OCI-LY3 (cell line): ENCODE data around the gene ABCC8.

Experiments
- H2AFZ ChIP-seq: fragments of 200-600, 300-600 bp; shearing (Covaris generic); 2 replicates; pipeline ENCODE4 v1.6.0; 2014; ENCODE audit warnings: antibody characterized with exemption, low read depth, low read length
- H3K27ac ChIP-seq: fragments of 200-600, 300-600 bp; sonication (generic); 2 replicates; pipeline ENCODE4 v1.5.1; 2014; ENCODE audit warnings: mild to moderate bottlenecking, low read length, moderate library complexity, mixed read lengths
- H3K27me3 ChIP-seq: fragments of 200-600, 300-600 bp; sonication (generic); 2 replicates; pipeline ENCODE4 v1.6.1; 2014; ENCODE audit warnings: low read depth, low read length, mixed read lengths
- H3K36me3 ChIP-seq: fragments of 200-600, 300-600 bp; sonication (generic); replicated peaks from 2 replicates; pipeline ENCODE3; 2014; ENCODE audit warnings: low read depth, low read length, mixed read lengths
- H3K4me1 ChIP-seq: fragments of 300-600, 200-600 bp; sonication (generic); 2 replicates; pipeline ENCODE4 v1.6.1; 2014; ENCODE audit warnings: low read length, mixed read lengths
- H3K4me2 ChIP-seq: fragments of 200-600, 300-600 bp; sonication (generic); 2 replicates; pipeline ENCODE4 v1.6.1; 2014; ENCODE audit warnings: low read length, mixed read lengths
- H3K4me3 ChIP-seq: fragments of 300-600, 200-600 bp; sonication (generic); 2 replicates; pipeline ENCODE4 v1.5.1; 2014; ENCODE audit warnings: antibody characterized with exemption, mild to moderate bottlenecking, low read length, moderate library complexity
- H3K79me2 ChIP-seq: fragments of 300-600, 200-600 bp; shearing (Covaris generic); 2 replicates; pipeline ENCODE4 v1.6.1; 2014; ENCODE audit warnings: mild to moderate bottlenecking, low read length, mixed read lengths
- H3K9ac ChIP-seq: fragments of 300-600, 200-600 bp; shearing (Covaris generic); 2 replicates; pipeline ENCODE4 v1.6.0; 2014; ENCODE audit warnings: mild to moderate bottlenecking, low read length, moderate library complexity
- H3K9me3 ChIP-seq: fragments of 200-600, 300-600 bp; shearing (Covaris generic); 2 replicates; pipeline ENCODE4 v1.6.1; 2014; ENCODE audit warnings: low read length, mixed read lengths; ENCODE audit not compliant: insufficient read depth
- H4K20me1 ChIP-seq: fragments of 200-600, 300-600 bp; sonication (generic); 2 replicates; pipeline ENCODE4 v1.6.1; 2016; ENCODE audit warnings: low read length, mixed read lengths; ENCODE audit not compliant: insufficient read depth
- EZH2phosphoT487 ChIP-seq: fragments of 200-600 bp; shearing (Covaris generic); IDR thresholded peaks from 2 replicates; pipeline ENCODE4 v1.6.1; 2018; ENCODE audit warnings: antibody characterized with exemption, mixed run types, low read depth
- TF ChIP-seq, protein P1 (sequence below): fragments of 200-600, 300-600 bp; sonication (generic); IDR thresholded peaks from 2 replicates; pipeline ENCODE4 v1.5.1; 2014; ENCODE audit warnings: antibody characterized with exemption, low read length, low read depth

The ABCC8 gene

DNA sequence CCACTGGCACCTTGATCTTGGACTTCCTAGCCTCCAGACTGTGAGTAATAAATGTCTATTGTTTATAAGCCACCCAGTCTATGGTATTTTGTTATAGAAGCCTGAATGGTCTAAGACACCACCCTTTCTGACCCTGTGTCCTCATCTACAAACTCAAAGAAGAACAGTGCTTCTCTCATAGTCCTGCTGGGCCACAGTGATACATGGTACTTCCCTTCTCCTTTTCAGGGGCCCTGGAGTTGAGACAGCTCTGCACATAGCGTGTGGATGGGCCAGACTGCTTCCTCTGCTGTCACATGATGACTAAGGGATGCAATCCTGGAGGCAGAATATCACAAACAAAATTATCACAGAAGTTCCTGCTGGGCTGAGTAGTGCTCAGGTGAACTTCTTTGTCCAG, 93.2 kb downstream of the ABCC8 start:
- no peak overlapping the region for H3K27ac ChIP-seq
- H3K27me3 ChIP-seq: peaks cover 37% of the 10 kb centered on the region
- H3K9me3 ChIP-seq: 0 out of 2 replicates have a peak, but pooled peaks cover 2% of the 10 kb centered on the region
- no peak overlapping the region for H2AFZ ChIP-seq
- H3K4me1 ChIP-seq: no peaks in the 10 kb centered on the region
- TF ChIP-seq EZH2phosphoT487: no peak
- TF ChIP-seq, protein P1, sequence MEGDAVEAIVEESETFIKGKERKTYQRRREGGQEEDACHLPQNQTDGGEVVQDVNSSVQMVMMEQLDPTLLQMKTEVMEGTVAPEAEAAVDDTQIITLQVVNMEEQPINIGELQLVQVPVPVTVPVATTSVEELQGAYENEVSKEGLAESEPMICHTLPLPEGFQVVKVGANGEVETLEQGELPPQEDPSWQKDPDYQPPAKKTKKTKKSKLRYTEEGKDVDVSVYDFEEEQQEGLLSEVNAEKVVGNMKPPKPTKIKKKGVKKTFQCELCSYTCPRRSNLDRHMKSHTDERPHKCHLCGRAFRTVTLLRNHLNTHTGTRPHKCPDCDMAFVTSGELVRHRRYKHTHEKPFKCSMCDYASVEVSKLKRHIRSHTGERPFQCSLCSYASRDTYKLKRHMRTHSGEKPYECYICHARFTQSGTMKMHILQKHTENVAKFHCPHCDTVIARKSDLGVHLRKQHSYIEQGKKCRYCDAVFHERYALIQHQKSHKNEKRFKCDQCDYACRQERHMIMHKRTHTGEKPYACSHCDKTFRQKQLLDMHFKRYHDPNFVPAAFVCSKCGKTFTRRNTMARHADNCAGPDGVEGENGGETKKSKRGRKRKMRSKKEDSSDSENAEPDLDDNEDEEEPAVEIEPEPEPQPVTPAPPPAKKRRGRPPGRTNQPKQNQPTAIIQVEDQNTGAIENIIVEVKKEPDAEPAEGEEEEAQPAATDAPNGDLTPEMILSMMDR: no peak
- no peak overlapping the region for H3K4me3 ChIP-seq
- no peak overlapping the region for H3K4me2 ChIP-seq
- no peak overlapping the region for H3K9ac ChIP-seq
- H4K20me1 ChIP-seq: peaks cover 11% of the 10 kb centered on the region
- H3K79me2 ChIP-seq: no peaks in the 10 kb centered on the region
- H3K36me3 ChIP-seq: no peaks in the 10 kb centered on the region

DNA sequence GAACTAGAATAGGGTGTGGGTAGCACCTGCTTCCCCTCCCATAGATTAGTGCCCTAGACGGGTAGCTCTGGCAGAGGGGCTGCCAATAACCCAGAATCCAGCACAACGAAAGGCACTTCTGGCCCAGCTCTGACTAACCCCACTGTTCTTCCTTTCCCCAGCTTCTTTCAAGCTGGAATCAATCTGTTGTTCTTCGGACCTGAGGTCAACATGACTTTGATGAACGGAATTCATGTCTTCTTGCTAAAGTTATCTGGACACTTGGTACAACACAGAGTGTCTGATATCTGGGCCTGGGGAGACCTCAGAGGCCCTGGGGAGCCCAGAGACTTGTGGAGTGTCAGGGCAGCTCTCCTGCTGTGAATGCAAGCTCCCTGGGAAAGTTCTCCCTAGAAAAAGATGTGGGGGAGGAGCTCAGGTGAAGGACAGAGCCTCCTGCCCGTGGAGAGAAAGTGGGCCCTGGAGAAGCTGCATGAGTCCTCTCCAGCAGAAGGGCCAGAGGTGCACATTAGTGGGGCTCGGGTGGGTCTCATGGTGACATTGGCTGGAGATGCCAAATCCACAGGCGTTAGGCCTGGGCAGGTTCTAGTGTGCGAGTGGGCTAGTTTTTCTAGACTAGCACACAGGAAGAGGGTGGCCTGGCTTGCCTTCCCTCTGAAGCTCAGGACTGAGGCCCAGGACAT, 94.5 kb downstream of the ABCC8 start:
- Histone ChIP-seq H3K9ac (no peak overlapping the region), H2AFZ (no peak overlapping the region), H3K4me2 (no peak overlapping the region), H3K9me3 (0 out of 2 replicates have a peak, but pooled peaks cover 2% of the 10 kb centered on the region), H3K4me3 (no peak overlapping the region), H3K27ac (no peak overlapping the region), H3K4me1 (no peaks in the 10 kb centered on the region), H3K27me3 (peaks cover 47% of the 10 kb centered on the region), H4K20me1 (peaks cover 11% of the 10 kb centered on the region), H3K36me3 (no peaks in the 10 kb centered on the region), H3K79me2 (no peaks in the 10 kb centered on the region)
- TF ChIP-seq, protein P1: no peak
- no peak for TF ChIP-seq EZH2phosphoT487

DNA sequence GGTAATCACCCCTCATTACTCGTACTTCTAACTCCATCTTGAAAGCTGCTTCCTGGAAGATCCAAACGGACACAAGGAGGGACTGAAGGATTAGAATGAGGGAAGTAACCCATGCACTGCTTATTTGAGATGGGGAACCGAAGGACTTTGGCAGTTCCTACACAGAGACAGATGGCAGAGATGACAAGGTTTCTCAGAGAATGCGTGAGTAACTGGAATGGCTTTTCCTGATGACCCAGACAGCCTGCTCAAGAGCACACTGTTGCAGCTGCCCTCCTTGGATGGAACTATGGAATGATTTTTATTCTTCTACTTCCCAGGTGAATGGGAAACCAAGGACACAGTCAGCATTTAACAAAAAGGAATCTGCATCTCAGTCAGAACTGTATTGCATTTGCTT, 95.5 kb downstream of the ABCC8 start:
- Histone ChIP-seq H3K9me3 (0 out of 2 replicates have a peak, but pooled peaks cover 2% of the 10 kb centered on the region), H3K9ac (no peak overlapping the region), H2AFZ (no peak overlapping the region), H4K20me1 (peaks cover 11% of the 10 kb centered on the region), H3K4me3 (no peak overlapping the region), H3K4me1 (no peaks in the 10 kb centered on the region), H3K4me2 (no peak overlapping the region), H3K27ac (no peak overlapping the region), H3K27me3 (peaks cover 47% of the 10 kb centered on the region), H3K36me3 (no peaks in the 10 kb centered on the region), H3K79me2 (no peaks in the 10 kb centered on the region)
- no peak for TF ChIP-seq EZH2phosphoT487
- TF ChIP-seq, protein P1: no peak

DNA sequence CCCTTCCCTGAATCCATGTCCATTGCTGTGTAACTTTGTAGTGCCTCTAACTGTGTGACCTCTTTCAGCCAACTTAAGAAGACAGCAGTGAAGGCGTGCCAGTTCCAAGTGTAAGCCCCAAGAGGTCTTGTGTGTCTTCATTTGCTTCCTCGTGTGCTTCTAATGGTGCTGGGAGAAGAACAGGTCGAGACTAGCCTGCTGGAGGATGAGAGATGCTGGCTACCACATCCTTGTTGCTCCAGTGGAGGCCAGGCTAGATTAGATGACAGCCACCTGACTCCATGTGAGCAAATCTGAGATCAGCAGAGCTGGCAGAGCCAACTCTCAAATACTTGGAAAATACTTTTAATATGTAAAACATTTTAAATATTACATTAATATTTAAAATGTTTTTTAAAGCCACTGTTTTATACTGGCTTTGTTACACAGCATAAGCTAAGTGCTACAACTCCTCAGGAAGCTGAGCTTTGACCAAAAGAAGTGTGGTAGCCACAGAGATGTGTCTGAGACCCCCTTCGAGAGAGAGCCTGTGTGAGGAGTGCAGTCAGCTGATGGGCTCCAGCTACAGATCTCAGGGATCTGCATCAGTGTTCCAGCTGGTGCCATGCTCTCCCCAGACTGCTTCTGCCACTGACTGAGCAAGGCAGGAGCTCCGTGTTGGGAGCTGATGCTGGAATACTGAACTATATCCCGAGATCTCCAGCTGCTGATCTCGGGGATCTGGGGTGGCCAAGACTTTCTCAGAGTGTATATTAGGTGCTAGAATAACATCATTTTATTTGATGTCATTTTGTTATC, 97.1 kb downstream of the ABCC8 start:
- no peak overlapping the region for H3K4me2 ChIP-seq
- H3K79me2 ChIP-seq: no peaks in the 10 kb centered on the region
- TF ChIP-seq, protein P1: no peak
- TF ChIP-seq EZH2phosphoT487: no peak
- H2AFZ ChIP-seq: no peak overlapping the region
- H4K20me1 ChIP-seq: peaks cover 10% of the 10 kb centered on the region
- H3K4me1 ChIP-seq: no peaks in the 10 kb centered on the region
- no peak overlapping the region for H3K9ac ChIP-seq
- 0 out of 2 replicates have a peak, but pooled peaks cover 2% of the 10 kb centered on the region for H3K9me3 ChIP-seq
- peaks cover 46% of the 10 kb centered on the region for H3K27me3 ChIP-seq
- no peak overlapping the region for H3K4me3 ChIP-seq
- H3K36me3 ChIP-seq: no peaks in the 10 kb centered on the region
- H3K27ac ChIP-seq: no peak overlapping the region
